Spleen (tissue), 7 donors: ENCODE data around the gene GRIK2.

Source experiments
- CTCF ChIP-seq, 11 experiments: fragments of 200-600 bp in 7 of 11; fragments of 450-650 bp in 4 of 11; sonication (generic) in 4 of 11; IDR thresholded peaks in 8 of 11; conservative IDR thresholded peaks in 3 of 11; 1 replicate in 7 of 11; 2 replicates in 4 of 11; pipeline versions ENCODE4 v1.4.0 to v1.8.0; 2016 to 2021; ENCODE audit warnings: antibody characterized with exemption in 11 of 11, inconsistent platforms in 4 of 11, mild to moderate bottlenecking in 1 of 11
- POLR2AphosphoS5 ChIP-seq, 3 donors: sonication (generic); formaldehyde crosslinking; IDR thresholded peaks; one replicate each; pipeline ENCODE4 v1.5.1; 2017; ENCODE audit warnings: antibody characterized with exemption in 3 of 3
- donor health status: DM: no; HTN: no; CAD: no; lungs with moderate emphysema.
- donor health status: DM: no; HTN: no; CAD: no.
- donor health status: DM: no; HTN: no; CAD: no.

GRCh38 chr6:101502818-101503217 is 109.3 kb downstream of the GRIK2 start:
- TF ChIP-seq CTCF (IDR thresholded peaks at IDR 0.05 in 8 of 11, conservative IDR thresholded peaks at IDR 0.05 in 3 of 11) (no peak), POLR2AphosphoS5 (IDR thresholded peaks at IDR 0.05) (no peak)
